SK-MEL-5 (cell line): ENCODE results near the gene EPN2. TPM values are rescaled to one million over a fixed set of nuclear protein-coding genes. Genes with fewer than 3 reads are reported as not detected.

ENCODE experiments used
- DNase-seq: peaks from one replicate; pipeline ENCODE4 v3.0.0-alpha.2; 2016; ENCODE audit warnings: low read depth, low spot score
- in situ Hi-C: cut with HindIII; loops from 2 replicates; pipeline ENCODE4 v1.10.0; 2016; ENCODE audit warnings: low sequenced_read_pairs, high pct_unique_total_duplicates, low pct_unique_long_range_greater_than_20kb
- total RNA-seq: library from RNA; depleted of rRNA; stranded (reverse); fragments of >200 nt; shearing (Covaris generic); gene quantifications from 2 replicates; pipeline ENCODE4 v1.2.3, GENCODE V29; 2014

Gene EPN2
- total RNA-seq, 1 experiment from 2014 or later: 14.0 TPM

GRCh38 chr17:19258371-19258770 is 21.2 kb downstream of the EPN2 start:
- DNase-seq: no peak
- in situ Hi-C loops: no loop called here

- in situ Hi-C loops: no loop called here
These were observed 23.8 kb downstream of the EPN2 start for GRCh38 chr17:19260958-19261357.

GRCh38 chr17:19261426-19261825 is 24.3 kb downstream of the EPN2 start:
- in situ Hi-C loops: no loop called here
- DNase-seq: no peak

More at GRCh38 chr17:19260958-19261357, 23.8 kb downstream of the EPN2 start:
- peak; percentile 44 for DNase-seq

- no peak for DNase-seq
- in situ Hi-C loops: no loop called here
These were observed 25.8 kb downstream of the EPN2 start for GRCh38 chr17:19262650-19263631.

GRCh38 chr17:19263641-19264051 is 26.5 kb downstream of the EPN2 start:
- in situ Hi-C loops: no loop called here
- no peak for DNase-seq

- DNase-seq: no peak
- in situ Hi-C loops: no loop called here
These were observed 27.1 kb downstream of the EPN2 start for GRCh38 chr17:19264268-19264667.

GRCh38 chr17:19264681-19265080 is 27.5 kb downstream of the EPN2 start:
- DNase-seq: no peak
- in situ Hi-C loops: no loop called here

- in situ Hi-C loops: no loop called here
- DNase-seq: no peak
These were observed 28.6 kb downstream of the EPN2 start for GRCh38 chr17:19265755-19266154.

GRCh38 chr17:19268611-19269010 is 31.4 kb downstream of the EPN2 start:
- in situ Hi-C loops: no loop called here
- DNase-seq: no peak

GRCh38 chr17:19269106-19269505 is 31.9 kb downstream of the EPN2 start:
- DNase-seq: no peak
- in situ Hi-C loops: no loop called here

GRCh38 chr17:19269641-19270040 is 32.5 kb downstream of the EPN2 start:
- in situ Hi-C loops: no loop called here
- no peak for DNase-seq

GRCh38 chr17:19270347-19270703 is 33.2 kb downstream of the EPN2 start:
- in situ Hi-C loops: no loop called here
- no peak for DNase-seq

GRCh38 chr17:19270704-19271611 is 33.8 kb downstream of the EPN2 start:
- in situ Hi-C loops: no loop called here
- DNase-seq: peak; percentile 25

GRCh38 chr17:19271780-19272357 is 34.7 kb downstream of the EPN2 start:
- in situ Hi-C loops: no loop called here
- DNase-seq: no peak

GRCh38 chr17:19273731-19274130 is 36.6 kb downstream of the EPN2 start:
- DNase-seq: peak; percentile 70
- in situ Hi-C loops: no loop called here

GRCh38 chr17:19274893-19275292 is 37.7 kb downstream of the EPN2 start:
- no peak for DNase-seq
- in situ Hi-C loops: no loop called here

- no peak for DNase-seq
- in situ Hi-C loops: no loop called here
These were observed 38.4 kb downstream of the EPN2 start for GRCh38 chr17:19275457-19276127.
